GM18498 (cell line): ENCODE measurements around the gene PARVA.

Experiments
- ATAC-seq: cut with Tn5 transposase; IDR thresholded peaks from one replicate; pipeline ENCODE4 v1.9.1; 2021; ENCODE audit warnings: mild to moderate bottlenecking, moderate library complexity; ENCODE audit not compliant: unreplicated experiment

PARVA gene

DNA sequence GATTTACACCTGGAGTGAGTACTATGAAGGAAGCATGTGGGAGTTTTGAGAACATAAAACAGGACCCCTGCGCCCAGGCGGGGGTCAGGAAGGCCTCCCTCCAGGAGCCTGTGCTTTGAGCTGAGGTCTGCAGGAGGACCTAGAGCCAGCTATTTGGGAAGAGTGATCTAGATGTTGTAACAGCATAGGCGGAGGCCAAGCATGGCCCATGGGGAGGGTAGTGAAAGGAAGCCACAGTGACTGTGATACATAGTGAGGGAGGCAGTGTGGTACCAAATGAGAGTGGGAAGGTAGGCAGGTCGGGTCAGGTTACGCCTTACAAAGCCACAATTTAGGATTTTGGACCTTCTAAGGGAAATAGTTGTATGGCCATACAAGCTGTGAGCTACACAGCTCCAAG is 147.5 kb downstream of the PARVA start:
- ATAC-seq = no peak

GRCh38 chr11:12525466-12526055 is 148.2 kb downstream of the PARVA start:
- ATAC-seq = no peak

DNA sequence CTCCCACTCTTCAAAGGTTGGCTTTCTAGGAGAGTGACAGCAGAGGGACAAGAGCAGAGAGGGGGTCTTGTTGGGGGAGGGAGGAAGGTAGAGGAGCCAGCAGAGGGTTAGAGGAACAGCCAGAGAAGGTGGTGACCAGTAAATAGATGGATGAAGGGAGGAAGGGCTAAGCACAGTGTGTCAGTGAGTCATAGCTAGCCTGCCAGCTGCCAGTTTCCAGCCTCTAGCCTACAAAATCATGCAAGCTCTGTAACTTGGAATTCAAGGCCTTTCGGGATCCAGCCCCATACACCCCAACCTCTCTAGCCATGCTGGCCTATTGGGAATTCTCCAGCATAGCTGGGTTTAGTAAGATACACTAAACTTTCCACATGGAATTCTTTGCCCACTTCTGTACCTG is 149.4 kb downstream of the PARVA start:
- ATAC-seq = no peak

- no peak for ATAC-seq
Measured at GRCh38 chr11:12528487-12528886, 151.1 kb downstream of the PARVA start.

GRCh38 chr11:12529041-12529440 is 151.7 kb downstream of the PARVA start:
- no peak for ATAC-seq

- ATAC-seq = no peak
Measured at GRCh38 chr11:12529793-12530192, 152.4 kb downstream of the PARVA start.

DNA sequence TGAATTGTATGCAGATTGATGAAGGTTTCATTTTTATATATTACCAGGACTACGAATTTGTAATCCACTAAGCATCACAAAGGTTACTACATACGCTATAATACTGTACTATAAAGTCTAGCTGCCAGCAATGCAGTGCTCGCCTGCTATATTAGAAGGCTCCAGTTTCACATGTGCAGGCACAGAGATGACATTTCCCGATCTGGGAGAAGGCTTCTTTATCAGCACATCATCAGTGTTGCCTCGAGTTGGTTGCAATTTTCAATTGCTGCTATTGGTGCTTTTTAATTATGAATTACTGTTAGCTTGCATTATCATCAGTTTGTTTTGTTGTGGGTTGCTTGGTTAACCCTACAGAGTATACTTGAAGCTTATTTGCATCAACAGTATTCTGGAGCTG is 153.6 kb downstream of the PARVA start:
- ATAC-seq = no peak

DNA sequence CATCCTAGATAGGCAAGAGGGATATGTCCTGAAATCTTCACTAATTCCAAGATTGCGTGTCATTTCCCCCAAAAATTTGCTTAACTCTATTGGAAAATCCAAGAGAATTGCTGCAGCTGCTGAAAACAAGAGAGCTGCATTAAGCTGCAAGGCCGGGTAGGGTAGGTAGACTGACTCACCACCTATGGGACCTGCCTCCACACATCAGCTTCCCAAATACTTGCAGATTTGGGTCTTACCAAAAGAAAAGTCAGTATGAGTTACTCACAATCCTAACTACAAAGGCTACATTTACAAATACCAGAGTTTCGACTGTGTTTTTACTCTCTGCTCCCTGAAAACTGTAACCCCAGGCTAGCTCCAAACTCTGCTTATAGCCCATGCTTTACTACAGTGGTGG is 154.3 kb downstream of the PARVA start:
- ATAC-seq = no peak

DNA sequence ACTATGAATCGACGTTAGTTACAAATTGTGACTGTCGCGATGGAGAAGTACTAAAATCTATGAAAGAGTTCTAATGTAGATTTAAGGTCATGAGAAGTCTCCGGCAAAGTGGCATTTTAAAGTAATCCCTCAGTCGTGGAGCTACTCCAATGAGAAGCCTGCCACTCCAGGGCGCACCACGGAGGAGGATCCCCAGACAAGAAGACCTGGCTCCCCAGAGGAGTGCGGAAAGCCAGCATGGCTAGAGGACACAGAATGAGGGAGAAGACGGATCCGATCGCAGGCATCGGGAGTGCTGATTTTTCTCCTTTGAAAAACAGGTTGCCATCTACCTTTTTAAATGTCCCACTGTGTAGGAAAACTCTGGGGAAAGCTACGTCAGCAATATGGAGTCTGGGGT is 155.2 kb downstream of the PARVA start:
- ATAC-seq = no peak

DNA sequence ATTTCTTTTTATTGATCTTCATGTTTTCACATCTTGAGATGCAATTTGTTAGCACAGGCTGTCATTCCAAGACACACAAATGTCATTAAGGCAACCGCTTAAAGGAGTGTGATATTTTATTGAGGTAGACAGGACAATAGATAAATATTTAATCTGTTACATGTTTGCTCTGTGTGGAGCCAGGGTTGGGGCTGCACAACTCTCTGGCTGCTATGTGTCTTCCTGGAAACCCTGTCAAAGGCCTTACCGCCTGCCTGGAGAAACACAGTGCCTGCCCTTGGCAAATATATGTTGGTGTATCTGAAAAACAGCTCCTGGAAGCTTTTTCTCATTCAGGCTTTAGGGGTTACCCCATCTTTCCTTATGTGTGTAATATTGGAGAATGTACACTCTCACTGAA is 157.2 kb downstream of the PARVA start:
- ATAC-seq = no peak

DNA sequence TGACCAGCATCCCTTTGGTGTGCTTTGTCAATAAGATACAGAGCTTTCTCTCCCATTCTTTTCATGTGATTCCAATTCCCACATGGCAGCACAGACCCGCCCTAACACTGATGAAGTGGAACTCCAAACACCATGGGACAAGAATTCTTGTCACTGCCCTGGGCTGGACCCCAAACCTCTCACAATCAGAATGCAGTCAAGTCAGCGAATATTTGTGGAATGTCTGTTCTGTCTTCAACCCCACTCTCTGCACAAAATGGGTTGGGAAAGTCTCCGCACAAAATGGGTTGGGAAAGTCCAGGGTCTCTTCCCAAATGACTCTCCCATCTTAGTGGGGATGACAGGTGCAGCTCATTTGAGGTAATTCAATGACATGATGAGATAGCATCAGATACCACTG is 157.9 kb downstream of the PARVA start:
- no peak for ATAC-seq

DNA sequence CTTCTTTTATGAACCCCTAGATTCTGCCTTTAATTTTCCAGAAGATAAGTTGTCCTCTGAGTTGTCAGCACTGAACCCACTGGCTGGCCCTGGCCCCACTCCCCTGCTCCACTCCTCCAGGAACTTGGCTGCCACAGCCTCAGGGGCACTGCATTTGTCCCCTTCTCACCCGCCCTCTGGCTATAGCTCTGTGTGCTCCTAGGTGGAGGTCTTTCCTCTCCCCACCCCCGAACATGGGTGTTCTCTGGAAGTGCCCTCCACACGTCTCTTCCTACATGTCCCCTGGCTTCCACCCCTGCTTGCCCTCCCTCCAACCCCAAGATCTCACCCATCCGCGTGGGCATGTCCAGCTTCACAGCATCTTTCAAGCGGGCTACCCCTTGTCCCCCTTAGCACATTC is 159.2 kb downstream of the PARVA start:
- no peak for ATAC-seq

- ATAC-seq = no peak
Measured at GRCh38 chr11:12537778-12538401, 160.5 kb downstream of the PARVA start.

GRCh38 chr11:12538889-12539421 is 161.6 kb downstream of the PARVA start:
- no peak for ATAC-seq

- ATAC-seq = no peak
Measured at GRCh38 chr11:12539572-12539971, 162.2 kb downstream of the PARVA start.

DNA sequence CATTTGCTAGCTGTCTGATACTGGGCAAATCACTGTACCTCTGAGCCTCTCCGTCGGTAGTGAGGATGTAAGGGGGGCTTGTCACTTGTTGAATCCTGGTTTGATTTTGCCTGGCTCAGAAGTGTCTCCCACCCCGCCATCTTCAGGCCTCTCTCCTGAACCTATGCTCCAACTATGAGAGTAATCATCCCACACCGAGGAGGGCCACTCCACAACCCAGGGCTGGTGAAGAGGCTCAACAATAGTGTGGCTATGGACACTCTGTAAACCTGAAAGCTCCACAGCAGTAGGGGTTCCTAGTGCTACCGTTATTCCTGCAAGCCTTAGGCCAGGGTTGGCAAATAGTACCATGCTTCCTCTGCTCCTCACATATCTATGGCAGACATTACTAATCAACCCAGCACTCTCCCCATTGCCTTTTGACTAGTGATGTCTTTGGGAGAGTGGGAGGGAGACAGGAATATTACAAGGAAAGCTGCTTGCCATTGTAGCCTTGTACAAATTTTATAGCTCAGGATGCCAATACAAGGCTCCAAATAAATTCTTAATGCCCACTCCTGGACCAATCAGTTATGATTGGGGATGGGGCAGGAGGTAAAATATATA is 162.8 kb downstream of the PARVA start:
- ATAC-seq = no peak

GRCh38 chr11:12540913-12541582 is 163.7 kb downstream of the PARVA start:
- ATAC-seq = no peak

DNA sequence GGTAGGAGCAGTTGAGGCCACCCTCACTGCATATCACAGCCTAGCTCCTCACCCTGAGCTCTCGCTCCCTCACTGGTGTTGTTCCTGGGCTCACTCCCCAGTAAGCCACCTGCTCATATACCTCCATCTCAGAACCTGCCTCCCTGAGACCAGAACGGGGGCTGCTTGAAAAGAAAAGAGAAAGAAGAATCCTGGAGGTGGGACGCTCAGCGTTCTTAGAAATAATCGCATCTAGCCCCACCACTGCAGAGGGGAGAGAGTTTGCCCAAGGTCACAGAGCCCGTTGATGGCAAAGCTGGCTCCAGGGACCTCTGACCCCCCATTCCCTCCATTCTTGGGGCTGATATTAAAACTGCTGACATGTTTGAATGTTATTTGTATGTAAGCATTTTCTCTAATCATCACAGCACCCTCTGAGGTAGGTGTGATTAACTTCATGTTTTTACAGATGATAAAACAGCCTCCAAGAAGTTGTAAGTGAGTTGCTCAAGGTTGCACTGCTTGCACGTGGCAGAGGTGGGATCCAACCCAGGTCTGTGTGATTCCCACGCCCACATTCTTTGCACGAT is 164.3 kb downstream of the PARVA start:
- no peak for ATAC-seq

GRCh38 chr11:12542186-12542935 is 165.0 kb downstream of the PARVA start:
- ATAC-seq = no peak

DNA sequence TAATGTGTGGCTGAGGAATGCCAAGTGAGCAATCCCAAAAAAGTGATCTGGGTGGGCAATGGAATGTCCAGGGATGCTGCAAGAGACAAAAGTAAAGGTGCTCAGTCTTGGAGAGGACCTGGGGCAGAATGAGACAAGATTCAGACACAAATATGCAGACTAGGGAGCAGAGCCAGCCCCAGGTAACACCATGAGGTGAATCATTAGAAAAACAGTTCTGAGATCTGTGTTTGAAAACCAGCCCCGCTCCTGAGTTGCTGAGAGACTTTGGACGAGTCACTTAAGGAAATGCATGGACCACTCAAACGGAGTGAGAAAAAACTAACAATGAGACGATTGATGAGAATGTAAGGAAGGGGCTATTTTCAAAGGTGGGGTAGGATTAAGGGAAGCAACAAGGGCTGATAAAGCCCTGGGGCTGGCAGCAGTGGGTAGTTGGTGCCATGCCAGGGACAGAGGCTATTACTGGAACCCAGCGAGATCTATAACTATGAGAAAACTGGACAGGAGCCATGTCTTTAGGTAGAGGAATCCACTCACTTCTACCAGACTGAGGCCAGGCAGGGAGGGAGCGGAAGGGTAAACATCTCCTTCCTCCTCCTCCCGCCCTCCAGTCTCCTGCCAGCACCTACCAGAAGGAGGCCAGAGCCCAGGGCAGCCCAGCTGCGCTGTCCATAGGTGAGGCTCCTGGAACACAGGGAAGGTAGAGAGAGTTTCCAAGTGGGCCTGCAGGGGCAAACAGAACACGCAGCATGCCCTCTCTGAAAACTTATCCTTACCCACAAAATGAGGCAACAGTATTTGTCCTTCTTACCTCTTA is 166.4 kb downstream of the PARVA start:
- ATAC-seq = no peak
